Activated CD8-positive, alpha-beta T cell treated with anti-CD3 and anti-CD28 coated beads for 36 hours (primary cell): Measurements from ENCODE around the gene FERMT3. TPM values are rescaled to one million over a fixed set of nuclear protein-coding genes. Genes with fewer than 3 reads are reported as not detected.

ENCODE experiments used
- ATAC-seq: fragments of 200-7000 bp; cut with Tn5 transposase; one replicate; pipeline ENCODE4 v1.10.0; 2021; ENCODE audit warnings: mild to moderate bottlenecking, moderate library complexity
- CTCF ChIA-PET: fragments of 350-600 bp; sonication (Branson Sonifier 250); formaldehyde crosslinking; loops from one replicate; lab custom pipeline; 2021; ENCODE audit warnings: antibody characterized with exemption; lab: Charles Lee
- POLR2A ChIA-PET: fragments of 350-600 bp; sonication (Branson Sonifier 250); formaldehyde crosslinking; loops from one replicate; lab custom pipeline; 2021; ENCODE audit warnings: antibody characterized with exemption; lab: Charles Lee
- DNase-seq: peaks from one replicate; pipeline ENCODE4 v3.0.0-alpha.2; 2020
- H3K27ac Mint-ChIP-seq: one replicate; pipeline ENCODE4 v1.8.0; 2021; ENCODE audit warnings: mild to moderate bottlenecking, mixed read lengths
- H3K27me3 Mint-ChIP-seq: one replicate; pipeline ENCODE4 v1.8.0; 2021; ENCODE audit warnings: mixed read lengths
- H3K36me3 Mint-ChIP-seq: one replicate; pipeline ENCODE4 v1.8.0; 2021; ENCODE audit warnings: low read depth, mixed read lengths
- H3K4me1 Mint-ChIP-seq: one replicate; pipeline ENCODE4 v1.8.0; 2021; ENCODE audit warnings: low read depth, mixed read lengths
- H3K4me3 Mint-ChIP-seq: one replicate; pipeline ENCODE4 v1.8.0; 2021; ENCODE audit warnings: mild to moderate bottlenecking, moderate library complexity, mixed read lengths
- H3K9me3 Mint-ChIP-seq: one replicate; pipeline ENCODE4 v1.8.0; 2021; ENCODE audit warnings: mixed read lengths
- CTCF ChIP-seq: fragments of 200-600 bp; IDR thresholded peaks from one replicate; pipeline ENCODE4 v1.8.0; 2022; ENCODE audit warnings: antibody characterized with exemption, mild to moderate bottlenecking
- intact Hi-C: fragments of 100-400 bp; cut with micrococcal nuclease; formaldehyde crosslinking; loops from one replicate; pipeline ENCODE4 v1.10.0; 2022
- total RNA-seq, 2 experiments: library from RNA; stranded (reverse); gene quantifications; one replicate each; pipeline ENCODE4 v1.2.3, GENCODE V29; 2021

Gene FERMT3
- total RNA-seq, 2 experiments from 2014 or later = 210 to 214 TPM

DNA sequence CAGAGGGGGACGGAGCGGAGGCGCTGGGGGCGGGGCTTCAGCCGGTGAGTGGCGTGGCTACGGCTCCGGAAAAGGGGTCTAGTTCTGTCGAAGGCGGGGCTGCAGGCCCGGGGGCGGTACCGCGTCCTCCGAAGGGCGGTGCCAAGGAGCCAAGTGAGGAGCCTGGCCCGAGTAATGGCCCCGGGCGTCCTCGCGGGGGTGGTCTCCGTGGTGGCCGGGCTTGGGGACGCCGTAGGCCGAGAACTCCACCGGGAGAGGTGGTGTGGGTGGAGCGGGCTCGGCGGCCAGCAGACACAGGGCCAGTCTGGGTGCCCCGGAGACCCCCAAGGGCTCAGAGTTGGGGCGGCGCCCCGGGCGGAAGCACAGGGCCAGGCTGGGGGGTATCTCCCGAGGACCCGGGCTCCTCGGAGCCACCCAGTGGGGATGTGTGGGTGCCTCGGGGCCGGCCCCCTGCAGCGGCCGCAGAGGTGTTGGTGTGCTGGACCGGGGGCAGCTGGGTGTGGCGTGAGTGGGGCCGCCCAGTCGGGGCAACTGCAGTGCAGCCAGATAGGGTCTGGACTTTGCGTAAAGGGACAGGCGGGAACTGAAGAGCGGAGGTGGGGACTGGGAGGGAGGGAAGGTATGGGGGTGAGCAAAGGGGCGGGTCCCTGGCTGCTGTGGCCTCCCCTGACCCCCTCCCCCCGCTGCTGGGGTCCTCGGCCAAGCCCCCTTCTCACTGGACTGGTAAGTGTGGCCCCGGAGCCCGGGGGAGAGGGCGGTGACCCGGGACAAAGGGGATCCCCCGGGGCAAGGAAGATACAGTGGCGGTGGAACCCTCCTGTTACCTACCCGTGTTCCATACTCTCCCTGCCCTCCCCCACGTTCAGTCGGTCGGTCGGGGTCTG lies 35.2 kb downstream of the FERMT3 start:
- ChIA-PET CTCF (interaction anchor here (0.7 to 2.0 kb wide), 6 partner anchors 9 to 76 kb away, joined by 3 to 12 read pairs (median 4); partner anchors contain the start of genes PLCB3, PRDX5 and TRMT112), POLR2A (interaction anchor here (0.5 to 6.6 kb wide), 14 partner anchors 9 to 76 kb away, joined by 3 to 61 read pairs (median 6); partner anchors contain the start of genes BAD, DNAJC4, ESRRA and FERMT3)
- Mint-ChIP-seq H3K4me1 (peaks cover 41% of the 10 kb centered on the region), H3K36me3 (peaks cover 48% of the 10 kb centered on the region), H3K9me3 (no peaks in the 10 kb centered on the region), H3K4me3 (peak overlapping the region; percentile 93), H3K27me3 (no peaks in the 10 kb centered on the region), H3K27ac (peak overlapping the region; percentile 98)
- intact Hi-C loops = loop anchor here (10.0 kb wide), 1 partner anchor 63 kb away; the partner anchor contains the start of genes CATSPERZ and ESRRA
- DNase-seq (peak; percentile 100), ATAC-seq (peak; percentile 7)
- TF ChIP-seq CTCF = no peak

GRCh38 chr11:64243236-64243854 lies 36.8 kb downstream of the FERMT3 start:
- Mint-ChIP-seq H3K36me3 (peaks cover 37% of the 10 kb centered on the region), H3K4me1 (peaks cover 38% of the 10 kb centered on the region), H3K27me3 (no peaks in the 10 kb centered on the region), H3K9me3 (no peaks in the 10 kb centered on the region), H3K27ac (peak overlapping the region; percentile 45), H3K4me3 (peak overlapping the region; percentile 93)
- CTCF ChIA-PET = interaction anchor here (0.9 to 4.6 kb wide), 7 partner anchors 8 to 75 kb away, joined by 3 to 35 read pairs (median 8); partner anchors contain the start of genes CATSPERZ, FERMT3, NUDT22 and PLCB3
- intact Hi-C loops = loop anchor here (10.0 kb wide), 1 partner anchor 61 kb away; the partner anchor contains the start of genes CATSPERZ and ESRRA
- POLR2A ChIA-PET = interaction anchor here (0.7 to 10.0 kb wide), 13 partner anchors 7 to 117 kb away, joined by 3 to 132 read pairs (median 7); partner anchors contain the start of genes BAD, FERMT3, NUDT22 and PLCB3
- no peak for ATAC-seq
- TF ChIP-seq CTCF = no peak
- DNase-seq = no peak

- intact Hi-C loops = loop anchor here (10.0 kb wide), 1 partner anchor 61 kb away; the partner anchor contains the start of genes CATSPERZ and ESRRA
- Mint-ChIP-seq H3K36me3 (peaks cover 37% of the 10 kb centered on the region), H3K4me3 (peak overlapping the region; percentile 93), H3K9me3 (no peaks in the 10 kb centered on the region), H3K27ac (peak overlapping the region; percentile 45), H3K27me3 (no peaks in the 10 kb centered on the region), H3K4me1 (peaks cover 33% of the 10 kb centered on the region)
- no peak for TF ChIP-seq CTCF
- ATAC-seq (no peak), DNase-seq (no peak)
- ChIA-PET POLR2A (interaction anchor here (1.4 to 10.0 kb wide), 10 partner anchors 11 to 116 kb away, joined by 4 to 132 read pairs (median 10); partner anchors contain the start of genes FERMT3, NUDT22, PRDX5 and TRMT112), CTCF (interaction anchor here (0.9 to 4.6 kb wide), 8 partner anchors 8 to 88 kb away, joined by 3 to 35 read pairs (median 8); partner anchors contain the start of genes CATSPERZ, FERMT3, NUDT22 and PLCB3)
These were observed 37.6 kb downstream of the FERMT3 start for GRCh38 chr11:64244107-64244506.

GRCh38 chr11:64244966-64245365 lies 38.4 kb downstream of the FERMT3 start:
- Mint-ChIP-seq H3K27me3 (no peaks in the 10 kb centered on the region), H3K36me3 (peaks cover 33% of the 10 kb centered on the region), H3K4me3 (peak overlapping the region; percentile 94), H3K27ac (peak overlapping the region; percentile 93), H3K4me1 (peaks cover 28% of the 10 kb centered on the region), H3K9me3 (no peaks in the 10 kb centered on the region)
- ChIA-PET CTCF (interaction anchor here (0.9 to 4.6 kb wide), 9 partner anchors 11 to 87 kb away, joined by 3 to 35 read pairs (median 7); partner anchors contain the start of genes CATSPERZ, FERMT3, NUDT22 and PRDX5), POLR2A (interaction anchor here (0.6 to 10.0 kb wide), 8 partner anchors 9 to 73 kb away, joined by 3 to 132 read pairs (median 17); partner anchors contain the start of genes FERMT3, NUDT22, PRDX5 and TRMT112)
- no peak for ATAC-seq
- DNase-seq = no peak
- no peak for TF ChIP-seq CTCF
- intact Hi-C loops = loop anchor here (10.0 kb wide), 1 partner anchor 60 kb away; the partner anchor contains the start of genes CATSPERZ and ESRRA
